ENCODE data around the gene PRDX2. TPM values are rescaled to one million over a fixed set of nuclear protein-coding genes. Genes with fewer than 3 reads are reported as not detected.

The PRDX2 gene
- total RNA-seq, 4 donors from 2014 or later = 129 to 182 (median 163) TPM

- H3K27me3 ChIP-seq = no peaks in the 10 kb centered on the region
- DNase-seq (ENCODE audit: low spot score in 2 of 2) = peak; percentile 19 to 25
- 21 to 53% methylated on average over 17 to 47 of the region's 58 CpGs for WGBS, 2 donors
These were observed 26.7 kb downstream of the PRDX2 start, which contains the start of gene HOOK2 for GRCh38 chr19:12774588-12775555. TSS of gene HOOK2 (minus strand) at chr19:12775552. CDS start at chr19:12775449, 103 bp downstream.

GRCh38 chr19:12773571-12773970 is 28.0 kb downstream of the PRDX2 start:
- Histone ChIP-seq H3K4me1 (peaks cover 0 to 22% (median 17%) of the 10 kb centered on the region in 4 donors), H3K9me3 (no peaks in the 10 kb centered on the region), H3K36me3 (peaks cover 0 to 16% (median 0%) of the 10 kb centered on the region in 3 donors), H3K27me3 (no peaks in the 10 kb centered on the region), H3K27ac (no peak overlapping the region), H3K4me3 (no peak overlapping the region)
- no peak for DNase-seq (ENCODE audit: low spot score in 2 of 2)
- TF ChIP-seq CTCF (IDR thresholded peaks at IDR 0.05) (peak in 1 of 5 experiments; percentile 7), EP300 (IDR thresholded peaks at IDR 0.05) (no peak), POLR2A (IDR thresholded peaks at IDR 0.05) (no peak)
- WGBS, 2 donors = 72 to 88% methylated on average over 2 of the region's 2 CpGs

More at GRCh38 chr19:12774588-12775555, 26.7 kb downstream of the PRDX2 start, which contains the start of gene HOOK2:
- Histone ChIP-seq H3K4me1 (peaks cover 0 to 35% (median 30%) of the 10 kb centered on the region in 4 donors), H3K36me3 (peaks cover 0 to 11% (median 0%) of the 10 kb centered on the region in 3 donors), H3K27ac (peak within 1 kb of the TSS; percentile 71 to 87 (median 75)), H3K9me3 (no peaks in the 10 kb centered on the region), H3K4me3 (peak within 1 kb of the TSS; percentile 55 to 60 (median 58))
- TF ChIP-seq POLR2A (IDR thresholded peaks at IDR 0.05) = peak in 1 of 2 donors; percentile 3
- no peak for TF ChIP-seq CTCF (IDR thresholded peaks at IDR 0.05)
- no peak for TF ChIP-seq EP300 (IDR thresholded peaks at IDR 0.05)

GRCh38 chr19:12772323-12772722 is 29.3 kb downstream of the PRDX2 start:
- Histone ChIP-seq H3K4me3 (no peak overlapping the region), H3K27ac (no peak overlapping the region), H3K36me3 (peaks cover 0 to 23% (median 0%) of the 10 kb centered on the region in 3 donors), H3K27me3 (no peaks in the 10 kb centered on the region), H3K4me1 (peaks cover 0 to 10% (median 8%) of the 10 kb centered on the region in 4 donors), H3K9me3 (no peaks in the 10 kb centered on the region)
- no peak for TF ChIP-seq CTCF (IDR thresholded peaks at IDR 0.05)
- TF ChIP-seq EP300 (IDR thresholded peaks at IDR 0.05) = no peak
- no peak for TF ChIP-seq POLR2A (IDR thresholded peaks at IDR 0.05)
- no peak for DNase-seq (ENCODE audit: low spot score in 2 of 2)
- 57 to 65% methylated on average over 3 to 4 of the region's 4 CpGs for WGBS, 2 donors

- Histone ChIP-seq H3K36me3 (peaks cover 0 to 28% (median 0%) of the 10 kb centered on the region in 3 donors), H3K9me3 (no peaks in the 10 kb centered on the region), H3K27me3 (no peaks in the 10 kb centered on the region), H3K27ac (no peak overlapping the region), H3K4me3 (no peak overlapping the region), H3K4me1 (peaks cover 0 to 7% (median 5%) of the 10 kb centered on the region in 4 donors)
- 92 to 94% methylated on average over 12 to 13 of the region's 13 CpGs for WGBS, 2 donors
- TF ChIP-seq EP300 (IDR thresholded peaks at IDR 0.05) (no peak), CTCF (IDR thresholded peaks at IDR 0.05) (no peak), POLR2A (IDR thresholded peaks at IDR 0.05) (no peak)
- no peak for DNase-seq (ENCODE audit: low spot score in 2 of 2)
These were observed 30.7 kb downstream of the PRDX2 start for GRCh38 chr19:12770922-12771321.

- TF ChIP-seq CTCF (IDR thresholded peaks at IDR 0.05) (no peak), POLR2A (IDR thresholded peaks at IDR 0.05) (no peak), EP300 (IDR thresholded peaks at IDR 0.05) (no peak)
- Histone ChIP-seq H3K4me3 (no peak overlapping the region), H3K4me1 (peaks cover 0 to 2% (median under 1%) of the 10 kb centered on the region in 4 donors), H3K36me3 (peaks cover 0 to 34% (median 0%) of the 10 kb centered on the region in 3 donors), H3K27me3 (no peaks in the 10 kb centered on the region), H3K9me3 (no peaks in the 10 kb centered on the region), H3K27ac (no peak overlapping the region)
- DNase-seq (ENCODE audit: low spot score in 2 of 2) = no peak
- WGBS, 2 donors = 29 to 56% methylated on average over 10 to 37 of the region's 37 CpGs
These were observed 31.9 kb downstream of the PRDX2 start for GRCh38 chr19:12769689-12770088.

Data from tibial nerve (tissue), 4 donors.